IMR-90 (cell line): ENCODE results near the gene MINK1. TPM values are rescaled to one million over a fixed set of nuclear protein-coding genes. Genes with fewer than 3 reads are reported as not detected.

Experiments
- ATAC-seq: fragments of 200-7000 bp; cut with Tn5 transposase; 2 replicates; pipeline ENCODE4 v1.9.1; 2020; ENCODE audit warnings: low read depth, mild to moderate bottlenecking, moderate library complexity
- BruUV-seq: library from RNA; stranded (reverse); fragments of 400-500 nt; replicated peaks from 2 replicates; lab custom pipeline; 2021; lab: Mats Ljungman, UMichigan
- CTCF ChIA-PET: fragments of 300-600 bp; formaldehyde crosslinking; extraction: SDS; loops from one replicate; lab custom pipeline; 2021; ENCODE audit warnings: antibody characterized with exemption; lab: Yijun Ruan, JAX
- POLR2A ChIA-PET: fragments of 300-600 bp; sonication (Branson Sonifier 250); formaldehyde crosslinking; loops from one replicate; lab custom pipeline; 2022; ENCODE audit warnings: antibody characterized with exemption; ENCODE audit not compliant: unreplicated experiment; lab: Charles Lee
- DNase-seq: peaks from one replicate; pipeline ENCODE4 v3.0.0; 2013
- H2AFZ ChIP-seq: replicated peaks from 2 replicates; pipeline ENCODE3; 2013; ENCODE audit warnings: low read length, mild to moderate bottlenecking; ENCODE audit not compliant: poor library complexity
- H2AK5ac ChIP-seq: 2 replicates; pipeline ENCODE4 v1.6.1; 2013; ENCODE audit warnings: low read depth, low read length, inconsistent platforms
- H2AK9ac ChIP-seq: replicated peaks from 2 replicates; pipeline ENCODE3; 2013; ENCODE audit warnings: mild to moderate bottlenecking, low read depth, low read length, moderate library complexity; ENCODE audit not compliant: poor library complexity
- H2BK120ac ChIP-seq: 2 replicates; pipeline ENCODE4 v1.6.1; 2013; ENCODE audit warnings: low read depth, low read length, inconsistent platforms
- H2BK15ac ChIP-seq: 3 replicates; pipeline ENCODE4 v1.6.1; 2013; ENCODE audit warnings: low read depth, low read length, inconsistent platforms
- H2BK20ac ChIP-seq: 2 replicates; pipeline ENCODE4 v1.6.1; 2013; ENCODE audit warnings: low read depth, mild to moderate bottlenecking, inconsistent platforms, low read length, moderate library complexity
- H2BK5ac ChIP-seq: 2 replicates; pipeline ENCODE4 v1.6.1; 2013; ENCODE audit warnings: mild to moderate bottlenecking, low read depth, low read length, inconsistent platforms; ENCODE audit not compliant: poor library complexity, severe bottlenecking
- H3K14ac ChIP-seq: replicated peaks from 2 replicates; pipeline ENCODE4 v1.6.1; 2013; ENCODE audit warnings: low read depth, low read length, inconsistent platforms
- H3K18ac ChIP-seq: 2 replicates; pipeline ENCODE4 v1.6.1; 2013; ENCODE audit warnings: low read depth, low read length, control low read depth
- H3K23ac ChIP-seq: 2 replicates; pipeline ENCODE4 v1.6.1; 2013; ENCODE audit warnings: low read depth, low read length, inconsistent platforms
- H3K27ac ChIP-seq: 2 replicates; pipeline ENCODE4 v1.5.1; 2013; ENCODE audit warnings: mild to moderate bottlenecking, control low read depth, low read length; ENCODE audit not compliant: insufficient read depth
- H3K27me3 ChIP-seq: 2 replicates; pipeline ENCODE4 v1.6.1; 2013; ENCODE audit warnings: low read length; ENCODE audit not compliant: control insufficient read depth, insufficient read depth
- H3K36me3 ChIP-seq: 2 replicates; pipeline ENCODE4 v1.6.1; 2013; ENCODE audit warnings: low read length, mixed read lengths; ENCODE audit not compliant: control insufficient read depth, insufficient read depth
- H3K4ac ChIP-seq: 2 replicates; pipeline ENCODE4 v1.6.1; 2013; ENCODE audit warnings: low read depth, low read length, inconsistent platforms
- H3K4me1 ChIP-seq: 2 replicates; pipeline ENCODE4 v1.6.1; 2013; ENCODE audit warnings: low read length, mixed read lengths; ENCODE audit not compliant: control insufficient read depth, insufficient read depth
- H3K4me2 ChIP-seq: 2 replicates; pipeline ENCODE4 v1.6.1; 2013; ENCODE audit warnings: low read depth, mild to moderate bottlenecking, control low read depth, low read length, moderate library complexity
- H3K4me3 ChIP-seq: 2 replicates; pipeline ENCODE4 v1.5.1; 2013; ENCODE audit warnings: low read depth, mild to moderate bottlenecking, control low read depth, low read length, moderate library complexity; ENCODE audit not compliant: insufficient read depth
- H3K56ac ChIP-seq: 2 replicates; pipeline ENCODE4 v1.6.1; 2013; ENCODE audit warnings: low read length, inconsistent platforms; ENCODE audit not compliant: insufficient read depth; ENCODE audit errors: extremely low read depth
- H3K79me1 ChIP-seq, 2 experiments: 2 replicates each; pipeline ENCODE4 v1.6.1; 2013; ENCODE audit warnings: low read length in 2 of 2, inconsistent platforms in 1 of 2, low read depth in 1 of 2
- H3K9ac ChIP-seq: 2 replicates; pipeline ENCODE4 v1.6.1; 2013; ENCODE audit warnings: low read depth, low read length, control low read depth
- H3K9me1 ChIP-seq: 2 replicates; pipeline ENCODE4 v1.6.1; 2013; ENCODE audit warnings: low read length, inconsistent platforms; ENCODE audit not compliant: insufficient read depth
- H3K9me3 ChIP-seq: 2 replicates; pipeline ENCODE4 v1.6.1; 2013; ENCODE audit warnings: low read length; ENCODE audit not compliant: control insufficient read depth, insufficient read depth
- H4K20me1 ChIP-seq: 2 replicates; pipeline ENCODE4 v1.6.1; 2013; ENCODE audit warnings: low read length, inconsistent platforms; ENCODE audit not compliant: insufficient read depth
- H4K5ac ChIP-seq: 2 replicates; pipeline ENCODE4 v1.6.1; 2013; ENCODE audit warnings: mild to moderate bottlenecking, low read depth, low read length, control low read depth
- H4K8ac ChIP-seq, 2 experiments: 2 replicates each; pipeline ENCODE4 v1.6.1; 2013; ENCODE audit warnings: low read depth in 2 of 2, low read length in 2 of 2, control low read depth in 1 of 2, inconsistent platforms in 1 of 2
- H4K91ac ChIP-seq: 2 replicates; pipeline ENCODE4 v1.6.1; 2013; ENCODE audit warnings: low read depth, low read length, inconsistent platforms; ENCODE audit not compliant: insufficient read depth
- MAFK ChIP-seq: IDR thresholded peaks from 2 replicates; pipeline ENCODE4 v1.6.1; 2012; ENCODE audit warnings: low read depth, low read length, improper control_type of control experiment
- MAZ ChIP-seq: IDR thresholded peaks from 2 replicates; pipeline ENCODE4 v1.6.1; 2012; ENCODE audit warnings: low read depth, mild to moderate bottlenecking, low read length, improper control_type of control experiment, moderate library complexity, borderline replicate concordance
- NFE2L2 ChIP-seq: fragments of 150-350 bp; IDR thresholded peaks from 2 replicates; pipeline ENCODE4 v1.6.1; 2016; ENCODE audit warnings: low read depth, mild to moderate bottlenecking, low read length
- RCOR1 ChIP-seq: IDR thresholded peaks from 2 replicates; pipeline ENCODE4 v1.6.1; 2012; ENCODE audit warnings: mild to moderate bottlenecking, low read length, improper control_type of control experiment; ENCODE audit not compliant: insufficient replicate concordance
- WGBS, 2 experiments: methylation state at CpG; one replicate each; pipeline versions ENCODE4 v1.1.5 to v1.1.7; 2013; ENCODE audit warnings: missing lambda C conversion rate in 2 of 2; ENCODE audit not compliant: insufficient read length in 1 of 2; ENCODE audit errors: extremely low coverage in 2 of 2; 5-methylcytosine and 5-hydroxymethylcytosine counted together
- dilution Hi-C: fragments of 300-500 bp; cut with HindIII; formaldehyde crosslinking; loops from one replicate; pipeline ENCODE4 v1.14.3; 2018; ENCODE audit warnings: low sequenced_read_pairs; ENCODE audit not compliant: unreplicated experiment
- in situ Hi-C: fragments of 300-500 bp; cut with MboI; formaldehyde crosslinking; loops from 3 replicates; pipeline ENCODE4 v1.14.3; 2019; ENCODE audit warnings: low sequenced_read_pairs, inconsistent platforms, mixed read lengths
- intact Hi-C: fragments of 100-400 bp; cut with micrococcal nuclease; formaldehyde crosslinking; loops from 2 replicates; pipeline ENCODE4 v1.10.0; 2022
- polyA plus RNA-seq, 3 experiments: library from polyadenylated mRNA; depleted of rRNA; stranded (reverse); fragments of >200 nt; gene quantifications; 2 replicates each; pipeline ENCODE4 v1.2.3, GENCODE V29; 2012; ENCODE audit warnings: low replicate concordance in 1 of 3
- total RNA-seq: library from RNA; depleted of rRNA; stranded (reverse); fragments of >200 nt; gene quantifications from 2 replicates; pipeline ENCODE4 v1.2.3, GENCODE V29; 2012
- TF ChIP-seq, protein P1 (sequence below): conservative IDR thresholded peaks from 2 replicates; pipeline ENCODE4 v1.5.1; 2012; ENCODE audit warnings: mild to moderate bottlenecking, low read depth, low read length, improper control_type of control experiment

MINK1 gene
- total and polyA plus RNA-seq, 2 of the 4 experiments (the other 2 are of a cell fraction) = 12.2 to 40.9 TPM

- Histone ChIP-seq H3K27me3 (peaks cover 40% of the 10 kb centered on the region), H3K4ac (no peak within 1 kb of the TSS), H2AK5ac (no peak within 1 kb of the TSS), H3K4me1 (peaks cover 5% of the 10 kb centered on the region; the same call in 1 of the 2 replicates), H2BK120ac (no peak within 1 kb of the TSS), H2BK15ac (no peak within 1 kb of the TSS), H3K4me3 (no peak within 1 kb of the TSS), H4K5ac (no peak within 1 kb of the TSS), H2BK20ac (no peak within 1 kb of the TSS), H2AK9ac (peak within 1 kb of the TSS; percentile 70), H3K4me2 (peak within 1 kb of the TSS; percentile 61), H3K18ac (no peak within 1 kb of the TSS), H3K9me1 (peaks cover 4% of the 10 kb centered on the region), H3K23ac (peak within 1 kb of the TSS; percentile 65), H3K9me3 (no peaks in the 10 kb centered on the region), H2AFZ (peak within 1 kb of the TSS; percentile 64), H3K79me1 (peaks cover 0 to 5% of the 10 kb centered on the region in 2 experiments; a peak in 2 of 4 replicates), H4K20me1 (no peaks in the 10 kb centered on the region), H3K14ac (no peak within 1 kb of the TSS), H4K8ac (no peak within 1 kb of the TSS), H3K56ac (no peak within 1 kb of the TSS), H3K9ac (no peak within 1 kb of the TSS; the same call in 1 of the 2 replicates), H3K36me3 (no peaks in the 10 kb centered on the region), H3K27ac (no peak within 1 kb of the TSS), H2BK5ac (no peak within 1 kb of the TSS), H4K91ac (no peak within 1 kb of the TSS)
- in situ Hi-C loops = loop anchor here (5.0 kb wide), 1 partner anchor 96 kb away; no protein-coding TSS in a partner anchor
- ChIA-PET CTCF (no interaction called here), POLR2A (no interaction called here)
- dilution Hi-C loops = no loop called here
- no peak for ATAC-seq
- no peak for TF ChIP-seq NFE2L2
- TF ChIP-seq RCOR1 = no peak
- TF ChIP-seq, protein P1, sequence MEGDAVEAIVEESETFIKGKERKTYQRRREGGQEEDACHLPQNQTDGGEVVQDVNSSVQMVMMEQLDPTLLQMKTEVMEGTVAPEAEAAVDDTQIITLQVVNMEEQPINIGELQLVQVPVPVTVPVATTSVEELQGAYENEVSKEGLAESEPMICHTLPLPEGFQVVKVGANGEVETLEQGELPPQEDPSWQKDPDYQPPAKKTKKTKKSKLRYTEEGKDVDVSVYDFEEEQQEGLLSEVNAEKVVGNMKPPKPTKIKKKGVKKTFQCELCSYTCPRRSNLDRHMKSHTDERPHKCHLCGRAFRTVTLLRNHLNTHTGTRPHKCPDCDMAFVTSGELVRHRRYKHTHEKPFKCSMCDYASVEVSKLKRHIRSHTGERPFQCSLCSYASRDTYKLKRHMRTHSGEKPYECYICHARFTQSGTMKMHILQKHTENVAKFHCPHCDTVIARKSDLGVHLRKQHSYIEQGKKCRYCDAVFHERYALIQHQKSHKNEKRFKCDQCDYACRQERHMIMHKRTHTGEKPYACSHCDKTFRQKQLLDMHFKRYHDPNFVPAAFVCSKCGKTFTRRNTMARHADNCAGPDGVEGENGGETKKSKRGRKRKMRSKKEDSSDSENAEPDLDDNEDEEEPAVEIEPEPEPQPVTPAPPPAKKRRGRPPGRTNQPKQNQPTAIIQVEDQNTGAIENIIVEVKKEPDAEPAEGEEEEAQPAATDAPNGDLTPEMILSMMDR = no peak
- TF ChIP-seq MAZ = no peak
- TF ChIP-seq MAFK = no peak
- no peak for DNase-seq
- BruUV-seq = no TSS peak
- intact Hi-C loops = no loop called here
- WGBS, 2 experiments = 20% methylated on average over 9 of the region's 24 CpGs; no CpG with 5 or more reads in 1 of the 2 experiments
Measured at GRCh38 chr17:4786106-4786511, 47.0 kb upstream of the MINK1 start, which contains the start of gene VMO1. VMO1 (minus strand) TSS chr17:4786364; CDS start chr17:4786352, 12 bp downstream.
